Thymus (tissue), 11 donors: ENCODE results near the gene VPS33A. TPM values are rescaled to one million over a fixed set of nuclear protein-coding genes. Genes with fewer than 3 reads are reported as not detected.

Experiments used
- DNase-seq, 9 donors: peaks; one replicate each; pipeline ENCODE4 v3.0.0-alpha.2; 2013; ENCODE audit warnings: low spot score in 9 of 9, low read depth in 6 of 9, missing footprints in 1 of 9
- H3K27ac ChIP-seq, 2 donors: one replicate each; pipeline ENCODE4 v1.5.1; 2013; ENCODE audit warnings: control low read depth in 1 of 2, low read depth in 1 of 2, low read length in 1 of 2, mild to moderate bottlenecking in 1 of 2, moderate library complexity in 1 of 2
- H3K27me3 ChIP-seq, 2 donors: one replicate each; pipeline ENCODE4 v1.5.1; 2013; ENCODE audit warnings: low read length in 1 of 2; ENCODE audit not compliant: control insufficient read depth in 2 of 2, insufficient read depth in 1 of 2
- H3K36me3 ChIP-seq, 2 donors: one replicate each; pipeline ENCODE4 v1.5.1; 2013; ENCODE audit warnings: low read length in 1 of 2, mild to moderate bottlenecking in 1 of 2, moderate library complexity in 1 of 2; ENCODE audit not compliant: control insufficient read depth in 2 of 2, insufficient read depth in 2 of 2
- H3K4me1 ChIP-seq, 2 donors: one replicate each; pipeline ENCODE4 v1.5.1; 2013; ENCODE audit warnings: low read length in 2 of 2; ENCODE audit not compliant: control insufficient read depth in 2 of 2, insufficient read depth in 2 of 2
- H3K4me3 ChIP-seq, 2 donors: one replicate each; pipeline ENCODE4 v1.5.1; 2013; ENCODE audit warnings: low read length in 2 of 2, control low read depth in 1 of 2, mild to moderate bottlenecking in 1 of 2
- H3K9me3 ChIP-seq, 2 donors: one replicate each; pipeline ENCODE4 v1.5.1; 2013; ENCODE audit warnings: low read length in 1 of 2, mild to moderate bottlenecking in 1 of 2; ENCODE audit not compliant: control insufficient read depth in 2 of 2, insufficient read depth in 1 of 2
- WGBS: extraction: QIAGEN DNeasy Blood & Tissue Kit; methylation state at CpG from one replicate; pipeline ENCODE4 v1.1.7; 2013; 5-methylcytosine and 5-hydroxymethylcytosine counted together
- polyA plus RNA-seq: library from polyadenylated mRNA; stranded (reverse); fragments of 200-250 nt; gene quantifications from one replicate; pipeline ENCODE4 v1.2.3, GENCODE V29; 2013
- total RNA-seq: library from RNA; stranded (reverse); fragments of 120-200 nt; gene quantifications from one replicate; pipeline ENCODE4 v1.2.4, GENCODE V29; 2013
- donor health status: healthy.

VPS33A gene
- total and polyA plus RNA-seq, 2 donors = 15.8 to 20.3 TPM

GRCh38 chr12:122195405-122195804 is 70.9 kb downstream of the VPS33A start:
- H3K36me3 ChIP-seq = no peaks in the 10 kb centered on the region
- peaks cover 0 to 19% of the 10 kb centered on the region in 2 donors for H3K27me3 ChIP-seq
- H3K9me3 ChIP-seq = peaks cover 0 to 8% of the 10 kb centered on the region in 2 donors
- H3K27ac ChIP-seq = no peak overlapping the region
- WGBS = 96% methylated on average over 4 of the region's 4 CpGs
- DNase-seq = no peak
- H3K4me3 ChIP-seq = no peak overlapping the region
- H3K4me1 ChIP-seq = no peaks in the 10 kb centered on the region

DNA sequence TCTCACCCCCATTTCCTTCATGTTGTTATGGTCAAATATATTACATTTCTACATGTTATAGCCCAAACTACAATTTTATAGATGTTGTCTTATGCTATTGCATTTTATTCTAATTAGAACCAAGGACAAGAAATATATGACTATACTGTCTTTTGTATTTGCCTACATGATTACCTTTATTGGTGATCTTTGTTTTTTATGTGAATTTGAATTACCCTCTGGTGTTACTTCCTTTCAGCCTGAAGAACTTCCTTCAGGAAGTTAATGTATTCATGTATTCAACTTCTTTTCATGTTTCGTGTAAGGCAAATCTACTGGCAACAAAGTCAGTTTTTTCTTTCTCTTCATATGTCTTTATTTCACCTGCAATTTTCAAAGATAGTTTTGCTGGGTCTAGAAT is 71.5 kb downstream of the VPS33A start:
- Histone ChIP-seq H3K27ac (no peak overlapping the region), H3K9me3 (peaks cover 0 to 6% of the 10 kb centered on the region in 2 donors), H3K4me1 (no peaks in the 10 kb centered on the region), H3K4me3 (no peak overlapping the region), H3K36me3 (no peaks in the 10 kb centered on the region), H3K27me3 (peaks cover 0 to 13% of the 10 kb centered on the region in 2 donors)
- no peak for DNase-seq
- 93% methylated on average over 1 of the region's 1 CpG for WGBS

DNA sequence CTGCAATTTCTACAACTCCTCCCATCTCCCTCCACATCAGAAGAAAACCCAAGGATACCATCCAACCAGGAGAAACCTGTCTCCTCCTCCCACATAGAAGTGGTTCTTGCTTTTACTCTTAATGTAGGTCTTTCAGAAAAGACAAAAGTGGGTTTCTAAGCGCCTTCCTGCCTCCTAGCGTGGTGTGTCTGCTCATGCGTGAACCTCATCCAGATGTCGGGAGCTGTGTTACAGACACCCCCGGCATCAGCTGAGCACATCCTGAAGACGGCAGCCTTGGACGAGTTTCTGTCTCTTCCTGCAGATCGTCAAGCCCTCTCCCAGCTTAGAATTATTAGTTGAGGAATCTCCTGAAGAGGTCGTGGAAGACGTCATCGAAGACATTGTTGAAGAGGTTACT is 73.9 kb downstream of the VPS33A start:
- Histone ChIP-seq H3K36me3 (no peaks in the 10 kb centered on the region), H3K4me3 (no peak overlapping the region), H3K4me1 (no peaks in the 10 kb centered on the region), H3K9me3 (peaks cover 0 to 4% of the 10 kb centered on the region in 2 donors), H3K27me3 (peaks cover 0 to 3% of the 10 kb centered on the region in 2 donors), H3K27ac (no peak overlapping the region)
- DNase-seq = no peak
- 93% methylated on average over 11 of the region's 11 CpGs for WGBS

- no peaks in the 10 kb centered on the region for H3K4me1 ChIP-seq
- no peaks in the 10 kb centered on the region for H3K27me3 ChIP-seq
- H3K9me3 ChIP-seq = peaks cover 0 to 4% of the 10 kb centered on the region in 2 donors
- no peak overlapping the region for H3K4me3 ChIP-seq
- 70% methylated on average over 18 of the region's 18 CpGs for WGBS
- DNase-seq = peak in 7 of 9 donors; percentile 28 to 68 (median 36)
- H3K36me3 ChIP-seq = no peaks in the 10 kb centered on the region
- no peak overlapping the region for H3K27ac ChIP-seq
These were observed 75.2 kb downstream of the VPS33A start for GRCh38 chr12:122190842-122191668.

DNA sequence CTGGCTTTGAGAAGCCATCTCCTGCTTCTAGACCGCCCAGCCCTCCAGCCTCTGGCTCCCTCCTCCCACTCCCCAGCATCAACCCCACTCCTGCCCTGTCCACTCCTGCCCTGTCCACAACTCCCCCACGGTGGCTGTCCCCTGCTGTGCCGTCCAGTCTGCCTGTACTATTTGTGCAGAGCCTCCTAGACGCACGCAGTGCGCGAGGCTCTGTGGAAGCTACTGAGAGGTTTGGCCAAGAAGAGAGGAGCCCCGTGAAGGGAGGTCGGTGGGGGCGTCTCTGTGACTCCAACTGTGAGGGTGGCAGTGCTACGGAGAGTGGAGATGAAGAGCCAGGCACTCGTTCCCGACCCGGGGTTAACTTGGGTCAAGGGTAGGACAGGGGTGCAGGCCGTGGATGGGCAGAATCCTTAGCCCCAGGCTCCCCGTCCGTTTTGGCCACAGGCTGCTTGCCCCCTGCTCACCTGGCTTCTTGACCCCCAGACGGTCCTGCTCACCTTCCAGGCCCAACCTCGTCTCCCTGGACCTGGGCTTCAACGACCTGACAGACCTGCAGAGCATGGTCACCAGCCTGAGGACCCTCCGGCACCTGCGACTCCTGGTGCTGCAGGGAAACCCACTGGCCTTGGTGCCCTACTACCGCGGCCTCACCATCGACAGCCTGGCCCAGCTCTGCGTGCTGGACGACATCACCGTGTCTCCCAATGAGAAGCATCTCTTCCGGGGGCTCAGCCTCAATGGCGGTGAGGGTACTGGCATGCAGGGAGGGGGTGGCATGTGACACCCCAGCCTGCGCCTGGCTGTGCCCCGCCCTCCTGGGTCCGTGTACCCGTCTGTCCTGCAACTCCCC is 76.4 kb downstream of the VPS33A start:
- H3K36me3 ChIP-seq = no peaks in the 10 kb centered on the region
- WGBS = 97% methylated on average over 34 of the region's 34 CpGs
- no peaks in the 10 kb centered on the region for H3K9me3 ChIP-seq
- no peak overlapping the region for H3K4me3 ChIP-seq
- peaks cover 0 to 5% of the 10 kb centered on the region in 2 donors for H3K27me3 ChIP-seq
- DNase-seq = no peak
- H3K27ac ChIP-seq = no peak overlapping the region
- no peaks in the 10 kb centered on the region for H3K4me1 ChIP-seq

GRCh38 chr12:122187466-122187865 is 78.8 kb downstream of the VPS33A start:
- Histone ChIP-seq H3K4me1 (peaks cover 3 to 16% of the 10 kb centered on the region in 2 donors), H3K36me3 (no peaks in the 10 kb centered on the region), H3K27ac (no peak overlapping the region), H3K9me3 (no peaks in the 10 kb centered on the region), H3K4me3 (no peak overlapping the region), H3K27me3 (peaks cover 2 to 27% of the 10 kb centered on the region in 2 donors)
- 93% methylated on average over 12 of the region's 12 CpGs for WGBS
- DNase-seq = no peak

DNA sequence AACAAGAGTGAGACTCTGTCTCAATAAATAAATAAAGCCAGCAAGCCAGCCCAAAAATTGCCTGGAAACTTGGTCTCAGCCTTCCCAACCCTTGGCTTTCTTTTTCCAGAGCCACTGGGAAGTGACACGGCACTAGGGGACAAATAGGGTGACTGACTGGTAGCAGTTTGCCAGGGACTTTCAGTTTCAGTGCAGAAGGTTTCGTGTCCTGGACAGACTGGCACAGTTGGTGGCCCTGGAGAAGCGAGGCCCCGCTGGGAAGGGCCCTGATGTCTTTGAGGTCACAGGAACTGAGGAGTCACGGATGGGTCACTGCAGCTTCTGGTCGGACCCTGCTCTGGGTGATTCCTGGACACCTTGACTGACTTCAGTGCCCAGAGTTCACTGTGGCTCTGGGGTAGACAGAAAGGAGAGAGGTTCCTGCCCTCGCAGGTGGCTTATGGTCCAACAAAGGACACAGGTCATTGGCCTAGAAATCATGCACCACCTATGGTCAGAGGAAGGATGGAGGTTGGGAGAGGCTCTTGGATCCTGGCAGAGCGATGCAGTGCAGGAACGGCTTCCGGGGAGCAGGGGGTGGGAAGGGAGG is 80.7 kb downstream of the VPS33A start:
- WGBS = 96% methylated on average over 10 of the region's 10 CpGs
- Histone ChIP-seq H3K4me3 (no peak overlapping the region), H3K4me1 (peaks cover 3 to 16% of the 10 kb centered on the region in 2 donors), H3K36me3 (no peaks in the 10 kb centered on the region), H3K27ac (no peak overlapping the region), H3K9me3 (no peaks in the 10 kb centered on the region), H3K27me3 (peaks cover 2 to 28% of the 10 kb centered on the region in 2 donors)
- no peak for DNase-seq

- Histone ChIP-seq H3K27ac (no peak overlapping the region), H3K9me3 (no peaks in the 10 kb centered on the region), H3K36me3 (no peaks in the 10 kb centered on the region), H3K4me1 (peaks cover 3 to 16% of the 10 kb centered on the region in 2 donors), H3K4me3 (no peak overlapping the region), H3K27me3 (peaks cover 2 to 28% of the 10 kb centered on the region in 2 donors)
- WGBS = 98% methylated on average over 7 of the region's 7 CpGs
- DNase-seq = no peak
These were observed 81.2 kb downstream of the VPS33A start for GRCh38 chr12:122185079-122185478.
